ENCODE results near the gene ZPLD1. TPM values are rescaled to one million over a fixed set of nuclear protein-coding genes. Genes with fewer than 3 reads are reported as not detected.

ZPLD1 gene
- total RNA-seq, 1 donor from 2014 or later = not detected

GRCh38 chr3:102510663-102511062 is 75.8 kb downstream of the ZPLD1 start:
- H3K27ac ChIP-seq = no peak overlapping the region
- H3K9me3 ChIP-seq = no peaks in the 10 kb centered on the region
- intact Hi-C loops (cut with DNase I) = no loop called here
- no peaks in the 10 kb centered on the region for H3K27me3 ChIP-seq (ENCODE audit: low read depth)
- TF ChIP-seq CTCF (IDR thresholded peaks at IDR 0.05) = no peak
- no peak for DNase-seq
- no peak for ATAC-seq
- H3K36me3 ChIP-seq = no peaks in the 10 kb centered on the region
- no peak overlapping the region for H3K4me3 ChIP-seq
- H3K4me1 ChIP-seq = no peaks in the 10 kb centered on the region

GRCh38 chr3:102511168-102511567 is 76.4 kb downstream of the ZPLD1 start:
- TF ChIP-seq CTCF (IDR thresholded peaks at IDR 0.05) = no peak
- H3K4me3 ChIP-seq = no peak overlapping the region

GRCh38 chr3:102511639-102512038 is 76.8 kb downstream of the ZPLD1 start:
- intact Hi-C loops (cut with DNase I) = no loop called here
- H3K4me1 ChIP-seq = no peaks in the 10 kb centered on the region
- no peaks in the 10 kb centered on the region for H3K9me3 ChIP-seq
- ATAC-seq (no peak), DNase-seq (no peak)
- H3K27ac ChIP-seq = no peak overlapping the region
- no peak overlapping the region for H3K4me3 ChIP-seq
- TF ChIP-seq CTCF (IDR thresholded peaks at IDR 0.05) = no peak
- H3K27me3 ChIP-seq (ENCODE audit: low read depth) = no peaks in the 10 kb centered on the region
- H3K36me3 ChIP-seq = no peaks in the 10 kb centered on the region

More at GRCh38 chr3:102511168-102511567, 76.4 kb downstream of the ZPLD1 start:
- Histone ChIP-seq H3K9me3 (no peaks in the 10 kb centered on the region), H3K27me3 (ENCODE audit: low read depth) (no peaks in the 10 kb centered on the region), H3K27ac (no peak overlapping the region), H3K4me1 (no peaks in the 10 kb centered on the region), H3K36me3 (no peaks in the 10 kb centered on the region)
- DNase-seq = no peak
- intact Hi-C loops (cut with DNase I) = no loop called here
- ATAC-seq = no peak

GRCh38 chr3:102512734-102513504 is 78.1 kb downstream of the ZPLD1 start:
- Histone ChIP-seq H3K27ac (no peak overlapping the region), H3K9me3 (no peaks in the 10 kb centered on the region), H3K4me1 (no peaks in the 10 kb centered on the region), H3K4me3 (no peak overlapping the region), H3K27me3 (ENCODE audit: low read depth) (no peaks in the 10 kb centered on the region), H3K36me3 (no peaks in the 10 kb centered on the region)
- no peak for TF ChIP-seq CTCF (IDR thresholded peaks at IDR 0.05)
- intact Hi-C loops (cut with DNase I) = no loop called here
- DNase-seq = no peak
- no peak for ATAC-seq

- no peak for TF ChIP-seq CTCF (IDR thresholded peaks at IDR 0.05)
- Histone ChIP-seq H3K27ac (no peak overlapping the region), H3K9me3 (no peaks in the 10 kb centered on the region), H3K36me3 (no peaks in the 10 kb centered on the region), H3K4me3 (no peak overlapping the region), H3K27me3 (ENCODE audit: low read depth) (no peaks in the 10 kb centered on the region), H3K4me1 (no peaks in the 10 kb centered on the region)
- ATAC-seq = no peak
- no peak for DNase-seq
- intact Hi-C loops (cut with DNase I) = no loop called here
Measured at GRCh38 chr3:102514241-102514640, 79.4 kb downstream of the ZPLD1 start.
